PC-3 (cell line): ENCODE results near the gene HPX.

ENCODE experiments used
- CTCF ChIP-seq: fragments of 300-600 bp; sonication (generic); conservative IDR thresholded peaks from 2 replicates; pipeline ENCODE4 v1.5.1; 2017; ENCODE audit warnings: antibody characterized with exemption, low read depth, mild to moderate bottlenecking, low read length
- EZH2phosphoT487 ChIP-seq: fragments of 300-600 bp; sonication (generic); IDR thresholded peaks from 2 replicates; pipeline ENCODE4 v1.6.1; 2018; ENCODE audit warnings: mild to moderate bottlenecking, antibody characterized with exemption, low read length, borderline replicate concordance

GRCh38 chr11:6401464-6401863 lies 39.3 kb downstream of the HPX start:
- no peak for TF ChIP-seq CTCF
- TF ChIP-seq EZH2phosphoT487 = no peak
